Stimulated activated CD8-positive, alpha-beta memory T cell treated with anti-CD3 and anti-CD28 coated beads, Interleukin-4, amount 100 ng/mL, for 24 hours (primary cell): ENCODE results near the gene TTN.

ENCODE experiments used
- DNase-seq: peaks from one replicate; pipeline ENCODE4 v3.0.0-alpha.2; 2020; ENCODE audit warnings: low read depth

Gene TTN

GRCh38 chr2:178484245-178485041 lies 322.8 kb downstream of the TTN start:
- DNase-seq: no peak

- no peak for DNase-seq
These were observed 324.8 kb downstream of the TTN start for GRCh38 chr2:178482437-178482836.

- peak; percentile 75 for DNase-seq
These were observed 326.7 kb downstream of the TTN start, which contains the start of gene PLEKHA3 for GRCh38 chr2:178480227-178481181. Gene PLEKHA3, plus strand, starts transcription at chr2:178480457. Its CDS starts 413 bp downstream, at chr2:178480870.

GRCh38 chr2:178479758-178480226 lies 327.4 kb downstream of the TTN start:
- DNase-seq: no peak

- no peak for DNase-seq
These were observed 328.0 kb downstream of the TTN start for GRCh38 chr2:178479275-178479616.

- peak; percentile 71 for DNase-seq
These were observed 328.6 kb downstream of the TTN start, which contains the start of gene FKBP7 for GRCh38 chr2:178478439-178479274. Gene FKBP7, minus strand, starts transcription at chr2:178478600. Its CDS starts 101 bp downstream, at chr2:178478499.

GRCh38 chr2:178478130-178478438 lies 329.1 kb downstream of the TTN start:
- no peak for DNase-seq

- no peak for DNase-seq
These were observed 329.6 kb downstream of the TTN start for GRCh38 chr2:178477443-178478129.

GRCh38 chr2:178476477-178476876 lies 330.7 kb downstream of the TTN start:
- no peak for DNase-seq
